ENCODE results near the gene C11orf54.
"Not testable (repeated sequence)": the region's sequence is repeated elsewhere in the genome, so short reads cannot be mapped to it uniquely, and the experiment has no call there.

C11orf54 gene

DNA sequence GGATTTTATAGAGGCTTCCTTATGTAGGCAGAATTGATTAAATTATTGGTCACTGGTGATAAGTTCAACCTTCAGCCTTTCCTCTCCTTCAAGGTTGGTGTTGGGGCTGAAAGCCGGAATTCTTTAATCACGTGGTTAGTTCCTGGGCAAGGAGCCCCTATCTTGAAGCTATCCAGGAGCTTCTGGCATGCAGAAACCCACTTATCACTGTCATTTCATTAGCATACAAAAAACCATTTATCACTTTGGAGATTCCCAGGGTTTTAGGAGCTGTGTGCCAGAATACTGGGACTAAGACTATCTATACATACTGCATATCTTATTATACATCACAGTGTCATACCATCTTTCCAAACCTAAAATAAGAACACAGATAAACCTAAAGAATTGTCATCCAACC, 24.1 kb downstream of the C11orf54 start:
- DNase-seq (ENCODE audit: low read depth in 1 of 2, low spot score in 1 of 2) = no peak

DNA sequence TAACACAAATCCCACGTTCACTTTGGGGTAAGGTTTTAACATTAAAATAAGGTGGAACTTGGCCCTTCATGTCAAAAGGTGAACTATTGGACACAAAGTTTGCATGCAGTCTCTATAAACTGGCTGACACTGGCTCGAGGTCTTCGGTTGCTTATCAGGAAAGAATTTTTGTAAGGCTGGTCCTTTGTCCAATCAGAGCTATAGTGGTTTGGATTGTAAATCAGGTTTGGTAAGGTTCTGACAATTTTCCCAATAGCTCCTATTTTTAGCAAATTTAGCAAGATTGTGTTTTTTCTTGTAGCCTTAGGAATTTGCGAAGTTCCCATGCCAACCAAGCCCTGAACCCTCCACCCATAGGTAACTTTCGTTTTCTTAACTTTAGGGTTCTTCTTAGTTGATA, 25.0 kb downstream of the C11orf54 start:
- DNase-seq (ENCODE audit: low read depth in 1 of 2, low spot score in 1 of 2) = no peak

DNA sequence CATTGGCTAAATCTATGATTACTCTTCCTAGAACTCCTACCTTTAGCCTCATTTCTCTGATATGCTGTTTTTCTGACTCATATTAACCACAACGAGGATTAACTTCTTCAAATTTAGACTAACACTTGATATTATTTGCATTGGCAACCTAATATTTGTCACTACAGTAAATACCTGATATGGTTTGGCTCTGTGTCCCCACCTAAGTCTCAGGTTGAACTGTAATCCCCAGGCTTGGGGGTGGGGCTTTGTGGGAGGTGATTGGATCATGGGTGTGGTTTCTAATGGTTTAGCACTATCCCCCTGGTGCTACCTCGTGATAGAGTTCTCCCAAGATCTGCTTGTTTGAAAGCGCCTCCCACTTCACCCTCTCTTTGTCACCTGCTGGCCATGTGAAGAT, 25.5 kb downstream of the C11orf54 start:
- DNase-seq (ENCODE audit: low read depth in 1 of 2, low spot score in 1 of 2) = no peak

DNA sequence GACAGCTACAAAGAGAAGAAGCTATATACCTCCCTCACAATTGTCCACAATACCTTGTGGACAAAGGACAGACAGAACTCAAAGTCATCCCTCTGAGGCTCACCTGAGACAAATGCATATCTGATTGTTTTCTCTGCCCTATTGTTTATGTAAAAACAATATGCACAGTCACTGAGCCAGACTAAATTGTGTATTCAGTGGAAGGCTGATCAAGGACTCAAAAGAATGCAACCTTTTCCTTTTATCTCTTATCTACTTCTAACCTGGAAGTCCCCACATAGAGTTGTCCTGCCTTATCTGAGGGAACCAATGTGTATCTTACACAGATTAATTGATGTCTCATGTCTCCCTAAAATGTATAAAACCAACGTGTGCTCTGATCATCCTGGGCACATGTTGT, 28.7 kb downstream of the C11orf54 start:
- no peak for DNase-seq (ENCODE audit: low read depth in 1 of 2, low spot score in 1 of 2)

DNA sequence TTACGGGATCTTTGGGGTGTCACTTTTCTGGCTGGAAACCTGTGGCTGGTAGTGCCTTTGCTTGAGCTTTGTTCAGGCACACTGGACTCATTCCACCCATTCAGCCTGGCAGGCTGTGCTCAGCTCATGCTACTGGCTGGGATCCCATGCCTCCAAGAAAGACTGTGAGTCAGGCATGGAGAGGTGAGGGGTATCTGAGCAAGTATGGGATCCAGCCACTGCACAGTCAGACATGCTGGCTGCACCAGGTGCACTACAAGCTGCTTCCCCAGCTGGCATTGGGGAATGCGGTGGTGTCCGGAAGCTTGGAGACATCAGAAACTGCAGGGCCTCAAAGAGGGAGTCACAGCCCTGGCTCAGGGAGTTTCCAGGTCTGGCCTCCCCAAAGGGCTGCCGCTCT, 30.7 kb downstream of the C11orf54 start:
- no peak for DNase-seq (ENCODE audit: low read depth in 1 of 2, low spot score in 1 of 2)

DNA sequence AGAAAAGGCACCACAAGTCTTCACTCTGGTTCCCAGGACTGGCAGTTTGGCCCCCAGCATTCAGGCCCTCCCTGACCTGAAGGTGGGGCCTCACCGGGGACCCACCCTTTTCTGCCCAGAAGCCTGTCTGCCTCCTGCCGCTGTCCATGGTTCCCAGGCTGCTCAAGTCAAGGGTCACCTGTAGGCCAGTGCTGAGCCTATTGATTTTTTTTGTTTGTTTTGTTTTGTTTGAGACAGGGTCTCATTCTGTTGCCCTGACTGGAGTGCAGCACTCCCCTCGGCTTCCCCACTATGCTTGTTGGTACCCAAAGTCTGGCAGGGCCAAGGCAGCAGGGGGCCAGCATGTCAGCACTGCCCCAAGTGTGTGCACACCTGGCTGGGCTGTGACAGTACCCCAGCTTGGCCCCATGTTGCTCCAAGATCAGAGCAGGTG, 31.6 kb downstream of the C11orf54 start:
- no peak for DNase-seq (ENCODE audit: low read depth in 1 of 2, low spot score in 1 of 2)

DNA sequence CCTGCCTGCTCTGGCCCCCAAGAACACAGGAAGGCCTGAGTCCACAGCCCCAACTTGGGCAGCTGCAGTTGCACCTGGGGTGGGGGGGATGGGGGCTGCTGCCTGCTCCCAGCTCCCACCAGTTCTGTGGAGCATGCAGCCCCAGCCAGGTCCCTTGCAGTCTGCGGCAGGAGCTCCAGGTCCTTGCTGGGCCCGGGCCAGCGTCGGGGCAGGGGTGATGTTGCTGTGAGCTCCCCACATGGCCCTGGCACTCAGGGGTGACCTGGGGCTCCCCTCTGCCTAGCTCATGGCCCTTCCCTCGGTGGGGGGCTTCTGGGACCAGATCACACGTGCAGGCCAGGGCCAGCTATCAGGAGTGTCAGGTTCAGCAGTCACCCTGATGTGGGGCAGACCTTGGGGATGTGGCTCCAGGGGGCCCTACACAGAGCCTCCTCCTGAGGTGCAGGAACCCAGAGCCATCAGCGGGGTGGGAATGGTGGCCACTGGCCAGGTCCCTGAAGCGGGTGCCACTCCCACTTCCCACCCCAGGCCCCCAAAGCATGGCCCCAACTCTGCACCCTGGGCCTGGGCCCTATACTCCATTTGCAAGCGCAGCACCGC, 32.2 kb downstream of the C11orf54 start:
- no peak for DNase-seq (ENCODE audit: low read depth in 1 of 2, low spot score in 1 of 2)

DNA sequence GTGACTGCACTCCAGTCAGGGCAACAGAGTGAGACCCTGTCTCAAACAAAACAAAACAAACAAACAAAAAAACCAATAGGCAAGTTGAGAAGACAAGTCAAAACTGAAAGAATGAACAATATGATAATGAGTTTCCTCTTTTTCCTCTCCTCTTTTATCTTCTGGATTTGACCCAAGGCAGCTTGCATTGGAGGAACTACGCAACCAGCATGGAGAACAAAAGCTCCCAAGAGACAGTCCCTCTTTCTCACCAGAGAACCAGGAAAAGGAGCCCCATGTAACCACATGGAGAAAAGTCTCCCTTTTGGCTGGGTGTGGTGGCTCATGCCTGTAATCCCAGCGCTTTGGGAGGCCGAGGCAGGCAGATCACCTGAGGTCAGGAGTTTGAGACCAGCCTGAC, 33.1 kb downstream of the C11orf54 start:
- DNase-seq (ENCODE audit: low read depth in 1 of 2, low spot score in 1 of 2) = not testable (repeated sequence)

DNA sequence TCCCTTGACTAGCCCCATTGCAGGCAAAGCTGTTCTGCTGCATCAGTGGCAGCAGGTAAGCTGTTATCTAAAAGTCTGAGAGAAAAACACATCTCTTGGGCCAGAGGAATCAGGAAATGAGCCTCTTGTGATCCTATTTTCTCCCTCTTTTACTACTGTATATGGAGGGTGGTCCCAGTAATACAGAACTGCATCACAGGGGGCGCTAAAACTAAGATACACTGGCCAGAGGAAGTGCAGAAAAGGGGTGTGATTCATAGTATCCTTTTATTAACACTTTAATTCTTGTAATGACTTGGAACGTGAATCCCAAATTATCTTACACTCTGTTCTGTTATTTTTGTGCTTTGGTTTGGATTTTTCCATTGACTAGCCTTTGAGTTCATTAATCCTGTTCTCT, 33.8 kb downstream of the C11orf54 start:
- DNase-seq (ENCODE audit: low read depth in 1 of 2, low spot score in 1 of 2) = no peak

DNA sequence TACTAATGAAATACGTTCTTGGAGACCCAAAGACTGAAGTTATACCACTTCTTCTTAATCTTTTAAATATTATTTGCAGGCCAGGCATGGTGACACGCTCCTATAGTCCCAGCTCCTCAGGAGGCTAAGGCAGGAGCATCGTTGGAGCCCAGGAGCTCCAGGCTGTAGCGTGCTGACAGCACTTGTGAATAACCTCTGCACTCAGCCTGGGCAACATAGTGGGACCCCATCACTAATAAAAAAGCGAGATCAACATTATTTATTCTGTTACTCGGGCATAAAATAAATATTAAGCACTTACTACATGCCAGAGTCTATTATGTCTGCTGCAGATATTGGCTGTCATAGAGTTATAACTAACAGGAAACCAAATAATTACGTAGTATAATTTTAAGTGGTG, 41.9 kb downstream of the C11orf54 start:
- no peak for DNase-seq (ENCODE audit: low read depth in 1 of 2, low spot score in 1 of 2)

DNA sequence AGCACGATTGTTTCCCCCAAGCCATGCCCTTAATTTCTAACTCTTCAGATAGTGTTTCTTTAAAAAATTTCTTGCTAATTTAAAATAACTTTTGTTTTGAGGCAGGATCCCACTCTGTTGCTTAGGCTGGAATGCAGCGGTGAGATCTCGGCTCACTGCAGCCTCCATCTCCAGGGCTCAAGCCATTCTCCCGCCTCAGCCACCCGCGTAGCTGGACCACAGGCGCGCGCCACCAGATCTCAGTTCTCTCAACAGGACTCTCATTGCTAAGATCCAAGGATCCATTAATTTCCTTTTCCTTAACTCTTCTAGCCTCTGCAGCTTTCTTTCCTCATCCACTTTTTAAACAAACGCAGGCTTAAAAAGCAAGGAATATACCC, 42.3 kb downstream of the C11orf54 start:
- no peak for DNase-seq (ENCODE audit: low read depth in 1 of 2, low spot score in 1 of 2)

DNA sequence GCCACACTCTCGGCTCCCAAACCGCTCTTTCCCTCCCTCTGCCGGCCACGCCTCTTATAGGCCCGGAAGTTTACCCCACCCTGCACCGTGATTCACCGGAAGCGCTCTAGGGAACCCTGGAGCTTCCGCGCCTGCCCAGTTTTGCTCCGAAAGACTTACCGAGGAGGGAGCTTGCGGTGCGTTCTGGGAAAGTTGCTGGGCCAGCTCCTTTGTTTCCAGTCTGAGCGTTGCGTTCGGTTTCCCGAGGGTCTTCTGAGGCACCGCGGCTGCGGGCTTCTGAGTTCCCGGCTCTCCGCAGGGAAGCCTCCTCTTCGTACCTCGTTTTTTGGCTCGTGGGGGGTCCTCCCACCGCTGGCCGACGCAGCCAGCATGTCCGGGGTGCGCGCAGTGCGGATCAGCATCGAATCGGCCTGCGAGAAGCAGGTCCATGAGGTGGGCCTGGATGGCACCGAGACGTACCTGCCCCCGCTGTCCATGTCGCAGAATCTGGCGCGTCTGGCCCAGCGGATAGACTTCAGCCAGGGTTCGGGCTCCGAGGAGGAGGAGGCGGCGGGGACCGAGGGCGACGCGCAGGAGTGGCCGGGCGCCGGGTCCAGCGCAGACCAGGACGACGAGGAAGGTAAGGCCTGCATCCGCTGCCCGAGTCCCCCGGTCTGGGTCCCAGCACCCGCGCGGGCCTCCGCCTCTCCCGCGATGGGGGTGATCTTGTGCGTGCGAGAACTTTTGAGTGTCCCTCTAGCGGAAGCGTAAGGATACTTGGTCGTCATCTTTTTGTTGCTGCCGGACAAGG, 42.9 kb downstream of the C11orf54 start, which contains the start of gene MED17:
TSS of gene MED17 (plus strand) at position 138 of the 790 bp plus-strand sequence. CDS start at position 370, 232 bp downstream.
- DNase-seq (ENCODE audit: low read depth in 1 of 2, low spot score in 1 of 2) = peak; percentile 81

DNA sequence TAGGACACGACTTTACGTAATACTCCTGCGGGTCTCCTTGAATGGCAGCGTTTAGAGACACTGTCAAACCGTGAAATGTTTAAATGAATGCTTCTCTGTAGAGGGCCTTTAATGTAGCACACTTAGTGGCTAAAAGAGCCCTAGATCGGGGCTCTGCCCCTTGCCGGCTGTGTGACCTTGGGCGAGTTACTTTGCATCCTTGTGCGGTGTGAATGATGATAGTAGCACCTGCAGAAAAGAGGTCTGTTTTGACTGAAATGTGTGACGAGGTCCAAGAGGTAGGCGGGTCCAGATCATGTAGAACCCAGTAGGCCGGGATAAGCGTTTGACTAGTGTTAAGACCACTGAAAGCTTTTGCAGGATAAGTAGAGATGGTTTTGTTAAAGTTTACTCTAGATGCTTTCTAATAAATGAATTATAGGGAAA, 43.5 kb downstream of the C11orf54 start:
- DNase-seq (ENCODE audit: low read depth in 1 of 2, low spot score in 1 of 2) = no peak

DNA sequence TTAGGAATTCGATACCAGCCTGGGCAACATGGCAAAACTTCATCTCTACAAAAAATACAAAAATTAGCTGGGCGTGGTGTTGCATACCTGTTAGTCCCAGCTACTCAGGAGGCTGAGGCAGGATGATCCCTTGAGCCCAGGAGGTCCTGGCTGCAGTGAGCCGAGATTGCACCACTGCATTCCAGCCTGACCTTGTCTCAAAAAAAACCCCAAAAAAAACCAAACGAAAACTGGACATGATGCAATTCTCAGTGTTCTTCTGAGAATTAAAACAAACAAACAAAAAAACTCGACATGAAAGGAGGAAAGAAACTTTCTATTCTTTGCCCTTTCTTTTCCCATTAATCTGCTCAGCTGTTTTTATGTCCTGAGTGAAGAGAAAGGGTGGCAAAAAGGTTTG, 50.0 kb downstream of the C11orf54 start:
- DNase-seq (ENCODE audit: low read depth in 1 of 2, low spot score in 1 of 2) = no peak

DNA sequence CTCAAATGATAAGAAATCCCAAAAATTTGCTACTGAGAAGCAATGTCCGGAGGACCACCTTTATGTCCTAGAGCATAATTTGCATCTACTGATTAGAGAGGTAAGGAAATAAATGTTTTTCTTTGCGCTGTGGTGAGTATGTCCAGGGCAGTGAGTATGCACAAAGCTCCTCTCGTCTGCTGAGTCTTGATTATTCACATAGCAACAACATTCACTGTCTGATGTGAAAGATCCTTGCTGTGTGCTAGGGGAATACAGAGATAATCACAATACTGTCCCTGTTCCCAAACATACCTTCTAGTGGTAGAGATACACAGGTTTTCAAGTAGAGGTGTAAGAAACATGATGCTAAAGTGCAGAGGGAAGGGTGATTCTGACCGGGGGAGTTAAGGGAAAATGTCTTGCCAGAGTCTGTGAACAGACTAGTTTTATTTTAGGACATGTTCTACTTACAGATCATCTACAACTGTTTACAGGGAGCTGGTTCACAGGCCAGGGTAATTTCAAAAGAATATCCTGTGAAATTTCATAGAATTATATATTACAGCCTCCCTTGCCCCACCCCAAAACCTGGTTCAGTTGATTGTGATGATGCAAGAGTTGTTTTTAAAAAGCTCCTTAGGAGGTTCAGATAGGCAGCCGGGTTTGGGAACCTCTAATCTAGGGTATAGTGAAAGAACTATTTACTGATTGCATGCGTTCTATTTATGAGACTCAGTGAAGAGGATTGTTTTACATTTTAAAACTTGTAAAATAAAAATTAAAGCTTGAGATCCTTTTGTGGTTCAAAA, 55.2 kb downstream of the C11orf54 start:
- no peak for DNase-seq (ENCODE audit: low read depth in 1 of 2, low spot score in 1 of 2)

DNA sequence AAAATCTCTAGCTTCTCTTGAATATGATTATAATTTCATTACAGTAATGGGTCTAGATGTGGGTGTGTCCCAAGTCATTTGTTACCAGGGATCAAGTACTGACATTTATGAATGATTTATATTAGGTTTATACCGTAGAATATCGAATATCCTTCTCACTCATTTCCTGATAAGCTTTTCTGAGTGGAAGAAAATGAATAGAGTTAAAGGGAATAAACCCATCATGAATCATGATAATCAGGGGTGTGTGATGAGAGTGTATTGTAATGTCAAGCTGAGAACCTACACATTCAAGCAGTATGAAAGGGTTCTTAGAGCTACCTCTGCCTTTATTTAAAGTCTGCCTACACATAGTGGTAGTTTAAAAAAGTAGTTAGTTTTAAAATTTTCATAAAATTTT, 59.9 kb downstream of the C11orf54 start:
- no peak for DNase-seq (ENCODE audit: low read depth in 1 of 2, low spot score in 1 of 2)

DNA sequence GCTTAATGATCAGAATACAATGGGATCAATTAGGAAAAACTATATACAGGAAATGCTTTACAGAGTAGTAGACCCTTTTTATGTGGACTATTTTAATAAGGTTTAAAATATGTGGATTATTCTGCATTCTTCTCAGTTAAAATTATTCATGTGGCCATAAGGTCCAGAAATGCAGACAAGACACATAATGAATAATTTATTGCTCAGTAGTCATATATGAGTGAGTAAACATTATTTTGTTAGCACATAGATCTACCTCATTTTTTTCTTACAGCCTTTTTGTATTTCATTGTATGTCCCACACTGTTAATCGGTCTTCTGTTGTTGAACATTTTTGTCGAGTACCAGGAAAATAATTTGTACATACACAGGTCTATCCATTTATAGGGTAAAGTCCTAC, 63.4 kb downstream of the C11orf54 start:
- no peak for DNase-seq (ENCODE audit: low read depth in 1 of 2, low spot score in 1 of 2)

DNA sequence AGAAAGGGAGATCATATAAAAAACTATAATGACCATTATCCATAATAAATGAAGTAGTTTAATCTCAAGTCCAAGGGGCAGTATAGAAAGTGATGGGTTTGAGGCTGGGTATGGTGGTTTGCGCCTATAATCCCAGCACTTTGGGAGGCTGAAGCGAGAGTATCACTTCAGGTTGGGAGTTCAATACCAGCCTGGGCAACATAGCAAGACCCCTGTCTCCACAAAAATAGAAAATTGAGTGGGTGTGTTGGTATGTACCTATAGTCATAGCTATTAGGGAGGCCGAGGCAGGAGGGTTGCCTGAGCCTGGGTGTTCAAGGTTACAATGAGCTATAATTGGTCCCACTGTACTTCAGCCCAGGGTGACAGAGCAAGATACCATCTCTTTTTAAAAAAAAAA, 66.5 kb downstream of the C11orf54 start:
- no peak for DNase-seq (ENCODE audit: low read depth in 1 of 2, low spot score in 1 of 2)

DNA sequence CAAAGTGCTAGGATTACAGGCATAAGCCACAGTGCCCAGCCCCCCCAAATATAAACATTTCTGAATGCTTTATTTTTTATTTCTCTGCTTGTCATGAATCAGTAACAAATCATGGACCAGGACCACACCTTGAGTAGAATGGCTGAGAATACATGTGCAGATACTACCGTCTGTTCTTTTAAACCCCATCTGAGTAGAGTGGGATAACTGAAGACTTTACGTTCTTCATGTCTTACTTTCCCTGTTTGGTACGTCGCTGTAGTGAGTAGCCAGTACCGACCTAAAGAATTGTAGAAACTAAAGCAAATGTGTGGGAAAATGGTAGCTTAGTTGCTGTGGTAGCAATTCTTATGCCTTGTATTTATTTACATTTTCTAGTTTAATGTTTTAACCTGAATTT, 72.5 kb downstream of the C11orf54 start:
- DNase-seq (ENCODE audit: low read depth in 1 of 2, low spot score in 1 of 2) = no peak

Measured in activated T-helper 1 cell treated with anti-CD3 and anti-CD28 coated beads, Interleukin-2, amount 50 U/mL, for 16 hours (primary cell).